Astrocyte of the spinal cord (primary cell): ENCODE measurements around the gene ATG2A.
A peak's percentile ranks its signal among the peaks of the same experiment; 100 is the strongest.

Source experiments
- DNase-seq: peaks from one replicate; pipeline ENCODE4 v3.0.0; 2011; ENCODE audit warnings: low read depth, low spot score
- H3K4me3 ChIP-seq: 2 replicates; pipeline ENCODE4 v1.5.1; 2011; ENCODE audit warnings: low read depth, mild to moderate bottlenecking, low read length, moderate library complexity
- in situ Hi-C: cut with HindIII; loops from 2 replicates; pipeline ENCODE4 v1.10.0; 2017; ENCODE audit warnings: low sequenced_read_pairs
- TF ChIP-seq, protein P1 (sequence below): IDR thresholded peaks from 2 replicates; pipeline ENCODE4 v1.5.1; 2012; ENCODE audit warnings: low read depth, mild to moderate bottlenecking, low read length, inconsistent platforms

ATG2A gene

DNA sequence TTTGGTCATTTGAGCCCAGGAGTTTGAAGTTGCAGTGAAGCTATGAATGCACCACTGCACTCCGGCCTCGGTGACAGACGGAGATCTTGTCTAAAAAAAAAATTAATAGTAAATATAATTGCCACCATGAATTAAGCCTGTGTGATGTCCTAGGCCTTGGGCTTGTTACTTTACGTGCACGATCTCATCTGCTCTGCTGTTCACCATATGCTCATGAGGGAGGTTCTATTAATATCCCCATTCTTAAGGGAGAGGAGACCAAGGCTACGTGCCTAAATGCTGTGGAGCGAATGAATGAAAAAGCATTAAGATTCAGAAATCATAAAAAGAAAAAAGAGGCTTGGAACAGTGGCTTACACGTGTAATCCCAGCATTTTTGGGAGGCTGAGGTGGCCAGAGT lies 2.6 kb upstream of the ATG2A start:
- TF ChIP-seq, protein P1, sequence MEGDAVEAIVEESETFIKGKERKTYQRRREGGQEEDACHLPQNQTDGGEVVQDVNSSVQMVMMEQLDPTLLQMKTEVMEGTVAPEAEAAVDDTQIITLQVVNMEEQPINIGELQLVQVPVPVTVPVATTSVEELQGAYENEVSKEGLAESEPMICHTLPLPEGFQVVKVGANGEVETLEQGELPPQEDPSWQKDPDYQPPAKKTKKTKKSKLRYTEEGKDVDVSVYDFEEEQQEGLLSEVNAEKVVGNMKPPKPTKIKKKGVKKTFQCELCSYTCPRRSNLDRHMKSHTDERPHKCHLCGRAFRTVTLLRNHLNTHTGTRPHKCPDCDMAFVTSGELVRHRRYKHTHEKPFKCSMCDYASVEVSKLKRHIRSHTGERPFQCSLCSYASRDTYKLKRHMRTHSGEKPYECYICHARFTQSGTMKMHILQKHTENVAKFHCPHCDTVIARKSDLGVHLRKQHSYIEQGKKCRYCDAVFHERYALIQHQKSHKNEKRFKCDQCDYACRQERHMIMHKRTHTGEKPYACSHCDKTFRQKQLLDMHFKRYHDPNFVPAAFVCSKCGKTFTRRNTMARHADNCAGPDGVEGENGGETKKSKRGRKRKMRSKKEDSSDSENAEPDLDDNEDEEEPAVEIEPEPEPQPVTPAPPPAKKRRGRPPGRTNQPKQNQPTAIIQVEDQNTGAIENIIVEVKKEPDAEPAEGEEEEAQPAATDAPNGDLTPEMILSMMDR: no peak
- no peak overlapping the region for H3K4me3 ChIP-seq
- DNase-seq: no peak
- in situ Hi-C loops: no loop called here

GRCh38 chr11:64918017-64918416 lies 1.0 kb upstream of the ATG2A start:
- in situ Hi-C loops: no loop called here
- peak overlapping the region; percentile 59 for H3K4me3 ChIP-seq
- TF ChIP-seq, protein P1: peak; percentile 33
- DNase-seq: peak; percentile 71

DNA sequence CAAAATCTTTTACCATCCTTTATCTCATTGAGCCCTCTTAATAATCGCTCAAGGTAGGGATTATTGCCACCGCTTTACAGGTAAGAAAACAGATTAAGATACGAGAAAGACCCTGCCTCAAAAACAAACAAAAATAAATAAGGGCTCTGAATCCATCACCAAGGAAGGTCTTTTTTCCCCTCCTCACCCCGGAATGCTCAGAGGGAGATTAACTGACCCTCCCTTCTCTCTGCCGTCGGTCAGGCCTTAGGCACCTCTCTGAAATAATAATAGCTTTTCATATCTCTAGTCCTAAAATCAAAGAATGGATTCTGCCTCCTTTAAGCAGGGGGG lies 620 bp upstream of the ATG2A start:
- no peak for DNase-seq
- peak overlapping the region; percentile 59 for H3K4me3 ChIP-seq
- TF ChIP-seq, protein P1: no peak
- in situ Hi-C loops: no loop called here

DNA sequence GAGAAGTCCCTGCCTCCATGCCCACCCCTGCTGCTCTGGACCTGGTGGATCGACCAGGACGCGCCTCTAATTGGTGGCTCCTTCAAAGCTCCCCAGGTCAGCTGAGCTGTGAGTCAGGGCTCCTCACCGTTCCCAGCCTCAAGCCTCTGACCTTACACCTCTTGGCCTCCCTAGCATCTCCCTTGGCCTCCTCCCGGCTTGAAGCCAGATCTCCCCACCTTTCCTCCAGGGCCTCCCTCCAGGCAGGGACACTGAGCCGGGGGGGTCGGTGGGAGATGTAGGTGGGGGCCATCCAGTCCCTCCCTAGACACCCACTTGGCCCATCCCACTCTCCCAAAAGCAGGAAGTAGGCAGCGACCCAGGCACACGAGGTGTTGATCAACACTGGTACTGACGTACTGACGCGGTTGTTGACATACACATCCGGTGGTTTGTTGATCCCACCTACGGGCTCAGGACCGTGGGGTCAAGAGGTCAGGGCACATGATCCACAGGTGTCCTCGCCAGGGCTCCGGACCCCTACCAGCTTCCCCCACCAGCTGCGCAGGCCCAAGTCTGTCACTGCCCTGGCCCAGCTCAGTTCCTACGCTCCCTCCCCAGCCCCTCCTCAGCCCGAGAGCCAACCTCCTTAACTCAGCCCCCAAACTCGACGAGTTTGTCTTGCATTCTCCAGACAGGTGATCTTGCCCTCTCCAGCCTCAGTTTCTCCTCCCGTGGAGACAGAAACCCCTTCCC lies 802 bp downstream of the ATG2A start:
- DNase-seq: no peak
- TF ChIP-seq, protein P1: no peak
- in situ Hi-C loops: no loop called here
- H3K4me3 ChIP-seq: peak overlapping the region; percentile 81

DNA sequence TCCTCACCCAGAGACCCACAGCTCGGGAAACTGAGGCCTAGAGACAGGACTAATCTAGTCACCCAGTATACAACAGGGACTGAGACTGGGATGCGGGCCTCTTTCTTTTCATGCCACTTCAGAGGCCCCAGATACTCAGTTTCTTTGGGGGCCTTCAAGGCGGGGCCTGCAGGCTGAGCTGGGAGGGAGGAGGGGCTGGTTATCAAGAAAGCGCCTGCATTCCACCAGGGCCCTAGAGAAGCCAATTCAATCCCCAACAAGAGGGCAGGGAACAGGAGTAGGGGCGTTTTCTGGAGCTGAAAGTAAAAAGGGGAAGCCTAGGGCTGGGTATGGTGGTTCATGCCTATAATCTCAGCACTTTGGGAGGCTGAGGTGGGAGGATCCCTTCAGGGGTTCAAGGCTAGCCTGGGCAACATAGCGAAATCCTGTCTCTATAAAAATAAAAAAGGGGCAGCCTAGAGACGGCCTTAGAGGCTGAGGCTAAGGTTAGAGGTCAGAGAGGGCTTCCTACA lies 1.6 kb downstream of the ATG2A start:
- TF ChIP-seq, protein P1: no peak
- DNase-seq: no peak
- in situ Hi-C loops: no loop called here
- H3K4me3 ChIP-seq: no peak overlapping the region

DNA sequence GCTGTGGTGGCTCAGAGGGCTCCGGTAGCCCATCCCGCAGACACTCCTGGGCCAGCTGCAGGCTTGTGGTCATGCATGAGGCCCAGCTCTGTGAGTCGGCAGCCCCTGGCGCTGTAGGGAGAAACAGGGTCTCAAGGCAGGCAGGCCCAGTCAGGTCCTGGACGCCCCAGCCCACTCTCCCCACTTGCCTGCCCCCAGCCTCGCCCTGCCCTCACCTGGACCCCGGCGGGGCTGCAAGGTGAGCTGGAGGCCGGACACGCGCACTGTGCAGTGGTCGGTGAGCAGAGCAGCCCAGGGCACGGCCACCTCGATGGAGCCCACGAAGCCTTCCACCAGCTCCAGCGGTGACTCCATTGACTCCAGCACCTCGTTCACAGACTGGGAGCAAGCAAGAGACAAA lies 2.9 kb downstream of the ATG2A start:
- no peak for DNase-seq
- H3K4me3 ChIP-seq: no peak overlapping the region
- in situ Hi-C loops: no loop called here
- TF ChIP-seq, protein P1: no peak
